ENCODE measurements around the gene SLIT3. TPM values are rescaled to one million over a fixed set of nuclear protein-coding genes. Genes with fewer than 3 reads are reported as not detected.

The SLIT3 gene
- total RNA-seq, 1 experiment from 2014 or later, result 0.92 TPM

- no peak overlapping the region for H4K5ac ChIP-seq (ENCODE audit: insufficient read length, low read depth, low read length)
- H3K4me1 Mint-ChIP-seq, result peaks cover 10 to 13% of the 10 kb centered on the region in 2 experiments
- DNase-seq, result no peak
- H2BK15ac ChIP-seq (ENCODE audit: low read depth, low read length), result no peak overlapping the region
- no peaks in the 10 kb centered on the region for H4K20me1 ChIP-seq (ENCODE audit: control insufficient read depth, insufficient read depth, insufficient read length)
- no peak overlapping the region for H4K91ac ChIP-seq (ENCODE audit: insufficient read length, low read depth, low read length)
- no peak overlapping the region for H4K8ac ChIP-seq (replicated peaks; ENCODE audit: insufficient read length, low read depth, low read length)
- H3K9me3 Mint-ChIP-seq, result no peaks in the 10 kb centered on the region
- no peak overlapping the region for H3T11ph ChIP-seq (ENCODE audit: low read length)
- H3K56ac ChIP-seq (ENCODE audit: insufficient read length, low read depth, low read length), result no peak overlapping the region
- no peaks in the 10 kb centered on the region for H3K23me2 ChIP-seq (ENCODE audit: insufficient read length, low read depth, low read length, poor library complexity, severe bottlenecking)
- no peaks in the 10 kb centered on the region; the same call in 1 of the 2 replicates for H3K4me1 ChIP-seq (ENCODE audit: insufficient read depth, low read length)
- H3K18ac ChIP-seq (ENCODE audit: insufficient read length, low read depth, low read length), result no peak overlapping the region
- H3K27ac Mint-ChIP-seq, result no peak overlapping the region
- H3K9me3 ChIP-seq (ENCODE audit: control insufficient read depth, low read depth, low read length), result no peaks in the 10 kb centered on the region
- H3K27me3 ChIP-seq (ENCODE audit: insufficient read depth, low read length), result no peaks in the 10 kb centered on the region
- no peak overlapping the region for H3K23ac ChIP-seq (ENCODE audit: insufficient read length, low read depth, low read length)
- H3K36me3 Mint-ChIP-seq (ENCODE audit: insufficient read depth in 1 of 3, low read depth in 3 of 3), result no peaks in the 10 kb centered on the region
- H3K4me3 Mint-ChIP-seq, result no peak overlapping the region
- H3K27me3 Mint-ChIP-seq (ENCODE audit: low read depth), result peaks cover 6% of the 10 kb centered on the region
- no peak overlapping the region for H3K9ac ChIP-seq (ENCODE audit: extremely low read depth, insufficient read length, low read length)
- no peak overlapping the region for H2AK5ac ChIP-seq (ENCODE audit: insufficient read length, low read length)
- H2BK20ac ChIP-seq (ENCODE audit: low read depth, low read length, poor library complexity, severe bottlenecking), result no peak overlapping the region
- no peak overlapping the region for H3K4me2 ChIP-seq (ENCODE audit: insufficient read depth, insufficient read length, low read length)
- H3K79me2 ChIP-seq (ENCODE audit: insufficient read depth, low read length), result no peaks in the 10 kb centered on the region
- no peak for TF ChIP-seq CTCF (conservative IDR thresholded peaks at IDR 0.05)
- no peak overlapping the region for H2AFZ ChIP-seq (ENCODE audit: low read length)
- no peak overlapping the region for H2BK12ac ChIP-seq (ENCODE audit: insufficient read length, low read depth, low read length)
- H3K14ac ChIP-seq (ENCODE audit: insufficient read depth, low read length), result no peak overlapping the region
- H3K4ac ChIP-seq (ENCODE audit: low read depth, low read length), result no peak overlapping the region
- WGBS (ENCODE audit: extremely low coverage, insufficient read length, low lambda C conversion rate), result no CpG with 5 or more reads among the region's 5 CpGs
- no peak overlapping the region for H2BK5ac ChIP-seq (ENCODE audit: insufficient read length, low read length)
- H3K27ac ChIP-seq (ENCODE audit: insufficient read length, low read depth, low read length), result no peak overlapping the region
- H3K79me1 ChIP-seq (ENCODE audit: insufficient read depth, low read depth, low read length, poor library complexity, severe bottlenecking), result no peaks in the 10 kb centered on the region
- no peak overlapping the region for H2BK120ac ChIP-seq (ENCODE audit: low read depth, low read length, poor library complexity, severe bottlenecking)
These were observed 437.9 kb downstream of the SLIT3 start for GRCh38 chr5:168863021-168863420.
